ENCODE results near the gene OBP2A.
"Not testable (repeated sequence)": the region's sequence is repeated elsewhere in the genome, so short reads cannot be mapped to it uniquely, and the experiment has no call there.

The OBP2A gene, protein sequence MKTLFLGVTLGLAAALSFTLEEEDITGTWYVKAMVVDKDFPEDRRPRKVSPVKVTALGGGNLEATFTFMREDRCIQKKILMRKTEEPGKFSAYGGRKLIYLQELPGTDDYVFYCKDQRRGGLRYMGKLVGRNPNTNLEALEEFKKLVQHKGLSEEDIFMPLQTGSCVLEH

DNA sequence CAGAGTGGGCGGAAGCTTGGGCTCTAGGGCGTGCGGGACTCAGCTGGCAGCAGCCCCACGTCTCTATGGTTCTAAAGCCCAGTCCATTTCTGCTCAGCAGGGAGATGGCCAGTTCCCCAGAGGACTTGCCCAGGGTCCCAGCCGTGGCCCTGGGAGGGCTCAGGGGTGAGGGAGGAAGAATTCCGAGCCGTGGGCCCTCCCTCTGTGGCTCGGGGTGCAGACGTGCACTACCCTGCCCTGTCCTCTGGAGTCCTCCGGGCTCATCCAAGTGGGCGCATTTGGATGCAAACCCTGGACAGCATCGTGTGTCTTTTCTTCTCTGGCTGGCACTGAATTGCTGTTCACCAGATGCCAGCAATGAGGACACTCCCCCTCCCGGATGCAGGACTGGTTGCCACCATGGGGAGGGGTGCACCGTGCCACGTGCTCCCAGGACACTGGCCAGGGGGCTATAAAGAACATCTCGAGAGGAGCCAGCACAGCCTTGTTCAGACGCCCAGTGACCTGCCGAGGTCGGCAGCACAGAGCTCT lies at the start of gene OBP2A:
Gene OBP2A (plus strand): TSS at position 481 of the 531 bp plus-strand sequence. CDS start 55 bp downstream, outside the sequence.
- not testable (repeated sequence) for H3K27ac ChIP-seq (ENCODE audit: low read depth, low read length); H3K9me3 ChIP-seq (ENCODE audit: control insufficient read depth in 1 of 2, low read length in 2 of 2); H3K36me3 ChIP-seq (ENCODE audit: control insufficient read depth in 1 of 2, insufficient read depth in 2 of 2, low read length in 2 of 2); H3K4me3 ChIP-seq (ENCODE audit: low read depth in 1 of 2, low read length in 2 of 2); H3K27me3 ChIP-seq (ENCODE audit: control insufficient read depth in 1 of 2, insufficient read depth in 2 of 2, low read length in 2 of 2); H3K4me1 ChIP-seq (ENCODE audit: control insufficient read depth in 1 of 2, insufficient read depth in 2 of 2, low read length in 2 of 2); H3K9ac ChIP-seq (ENCODE audit: low read depth in 1 of 2, low read length in 2 of 2)

DNA sequence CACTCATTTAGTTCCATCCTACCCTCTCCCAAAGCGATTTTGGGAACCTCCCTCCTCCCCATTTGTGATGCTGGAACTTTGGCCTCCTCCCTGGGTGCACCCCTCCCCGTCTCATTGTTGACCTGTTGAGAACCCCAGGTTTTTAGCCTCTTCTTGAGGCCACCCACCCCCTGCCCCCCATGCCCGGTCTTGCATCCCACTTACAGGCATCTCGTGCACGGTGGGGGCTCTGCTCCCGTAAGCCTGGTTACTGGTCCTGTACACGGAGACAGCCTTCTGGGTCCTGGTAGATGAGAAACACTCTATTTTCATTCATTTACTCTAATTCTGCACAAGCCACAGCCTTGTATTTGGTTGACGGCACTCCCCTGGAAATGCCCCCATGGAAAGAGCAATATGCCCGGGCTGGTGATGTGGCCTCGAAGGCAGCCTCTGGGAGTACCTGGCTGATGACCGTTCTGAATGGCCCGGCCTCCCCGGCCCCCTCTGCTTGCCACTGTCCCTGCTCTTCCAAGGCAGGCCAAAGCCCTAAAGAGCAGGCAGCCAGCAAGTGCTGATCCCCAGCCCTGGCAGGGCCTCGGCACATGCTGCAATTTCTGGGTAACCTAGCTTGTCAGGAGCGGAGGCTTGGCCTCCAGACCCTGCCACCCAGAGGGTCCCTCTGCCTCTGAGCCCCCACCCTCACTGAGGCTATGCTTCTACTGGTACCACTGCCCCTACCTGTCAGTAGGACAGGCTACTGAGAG lies 47.4 kb upstream of the OBP2A start:
- H3K9ac ChIP-seq (ENCODE audit: low read depth in 1 of 2, low read length in 2 of 2), result no peak overlapping the region
- no peak overlapping the region for H3K27ac ChIP-seq (ENCODE audit: low read depth, low read length)
- no peak overlapping the region for H3K4me3 ChIP-seq (ENCODE audit: low read depth in 1 of 2, low read length in 2 of 2)
- no peaks in the 10 kb centered on the region for H3K9me3 ChIP-seq (ENCODE audit: control insufficient read depth in 1 of 2, low read length in 2 of 2)
- H3K36me3 ChIP-seq (ENCODE audit: control insufficient read depth in 1 of 2, insufficient read depth in 2 of 2, low read length in 2 of 2), result peaks cover 10 to 13% of the 10 kb centered on the region in 2 donors
- no peaks in the 10 kb centered on the region for H3K27me3 ChIP-seq (ENCODE audit: control insufficient read depth in 1 of 2, insufficient read depth in 2 of 2, low read length in 2 of 2)
- peaks cover 8 to 20% of the 10 kb centered on the region in 2 donors for H3K4me1 ChIP-seq (ENCODE audit: control insufficient read depth in 1 of 2, insufficient read depth in 2 of 2, low read length in 2 of 2)

DNA sequence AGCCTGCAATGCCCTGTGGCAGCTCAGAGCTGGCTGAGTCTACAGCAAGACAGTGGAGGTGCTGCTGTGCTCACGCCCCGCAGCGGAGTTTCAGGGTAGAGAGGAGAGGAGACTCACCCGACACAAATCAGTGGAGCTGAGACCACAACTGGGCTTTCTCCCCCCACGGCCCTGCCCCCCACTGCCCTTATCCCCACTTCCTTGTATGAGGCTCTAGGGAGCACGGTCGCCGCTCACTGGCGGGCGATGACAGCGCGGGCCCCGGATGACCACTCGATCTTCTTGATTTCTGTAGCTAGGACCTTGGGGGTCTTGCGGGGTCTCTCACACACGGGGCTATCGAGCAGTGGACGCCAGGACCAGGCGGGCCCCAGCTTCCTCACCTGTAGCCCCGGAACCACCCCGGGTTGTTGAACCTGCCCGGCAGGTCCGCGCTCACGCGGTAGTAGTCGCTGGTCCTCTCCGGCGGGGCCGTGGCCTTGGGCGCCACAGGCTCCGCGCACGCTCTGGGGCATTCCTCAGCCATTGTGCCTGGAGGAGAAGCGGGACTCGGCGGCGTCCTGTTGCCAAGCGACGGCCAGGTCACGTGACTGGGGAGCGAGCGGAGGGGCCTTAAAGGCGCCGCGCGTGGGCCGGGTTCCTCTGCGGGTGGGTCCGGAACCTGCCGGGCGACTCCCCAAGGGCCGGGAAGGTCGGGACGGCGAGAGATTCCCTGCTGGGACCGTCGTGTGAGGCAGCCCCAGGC lies 46.4 kb upstream of the OBP2A start:
- Histone ChIP-seq H3K27me3 (ENCODE audit: control insufficient read depth in 1 of 2, insufficient read depth in 2 of 2, low read length in 2 of 2) (no peaks in the 10 kb centered on the region), H3K27ac (ENCODE audit: low read depth, low read length) (no peak overlapping the region), H3K4me3 (ENCODE audit: low read depth in 1 of 2, low read length in 2 of 2) (peak overlapping the region; percentile 90 to 92), H3K36me3 (ENCODE audit: control insufficient read depth in 1 of 2, insufficient read depth in 2 of 2, low read length in 2 of 2) (peaks cover 13 to 23% of the 10 kb centered on the region in 2 donors), H3K4me1 (ENCODE audit: control insufficient read depth in 1 of 2, insufficient read depth in 2 of 2, low read length in 2 of 2) (peaks cover 8 to 20% of the 10 kb centered on the region in 2 donors), H3K9ac (ENCODE audit: low read depth in 1 of 2, low read length in 2 of 2) (peak overlapping the region; percentile 54 to 74), H3K9me3 (ENCODE audit: control insufficient read depth in 1 of 2, low read length in 2 of 2) (no peaks in the 10 kb centered on the region)

DNA sequence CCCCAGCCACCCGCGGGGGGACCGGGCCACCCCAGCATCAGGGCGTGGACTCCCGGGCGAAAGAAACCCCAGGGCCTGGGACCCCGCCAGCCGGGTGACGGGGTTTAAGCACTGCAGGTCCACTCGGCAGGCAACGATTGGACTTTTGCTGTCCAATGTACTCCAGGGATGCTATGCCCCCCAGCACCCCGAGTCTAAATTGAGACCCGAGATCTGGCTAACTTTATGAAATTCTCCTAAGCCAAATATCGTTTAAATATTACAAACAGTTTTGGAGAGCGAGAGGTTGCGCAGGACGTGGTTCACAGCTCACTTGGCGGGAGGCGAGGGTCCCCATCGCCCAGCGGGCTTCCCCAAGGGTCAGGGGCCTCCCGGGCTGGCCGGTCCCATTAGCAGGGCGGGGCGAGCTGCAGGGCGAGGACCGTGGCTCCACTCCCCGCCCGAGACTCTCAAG lies 45.8 kb upstream of the OBP2A start:
- Histone ChIP-seq H3K9ac (ENCODE audit: low read depth in 1 of 2, low read length in 2 of 2) (peak overlapping the region; percentile 54 to 74), H3K4me1 (ENCODE audit: control insufficient read depth in 1 of 2, insufficient read depth in 2 of 2, low read length in 2 of 2) (peaks cover 8 to 20% of the 10 kb centered on the region in 2 donors), H3K27me3 (ENCODE audit: control insufficient read depth in 1 of 2, insufficient read depth in 2 of 2, low read length in 2 of 2) (no peaks in the 10 kb centered on the region), H3K36me3 (ENCODE audit: control insufficient read depth in 1 of 2, insufficient read depth in 2 of 2, low read length in 2 of 2) (peaks cover 13 to 28% of the 10 kb centered on the region in 2 donors), H3K27ac (ENCODE audit: low read depth, low read length) (peak overlapping the region; percentile 50), H3K9me3 (ENCODE audit: control insufficient read depth in 1 of 2, low read length in 2 of 2) (no peaks in the 10 kb centered on the region), H3K4me3 (ENCODE audit: low read depth in 1 of 2, low read length in 2 of 2) (peak overlapping the region; percentile 90 to 92)

DNA sequence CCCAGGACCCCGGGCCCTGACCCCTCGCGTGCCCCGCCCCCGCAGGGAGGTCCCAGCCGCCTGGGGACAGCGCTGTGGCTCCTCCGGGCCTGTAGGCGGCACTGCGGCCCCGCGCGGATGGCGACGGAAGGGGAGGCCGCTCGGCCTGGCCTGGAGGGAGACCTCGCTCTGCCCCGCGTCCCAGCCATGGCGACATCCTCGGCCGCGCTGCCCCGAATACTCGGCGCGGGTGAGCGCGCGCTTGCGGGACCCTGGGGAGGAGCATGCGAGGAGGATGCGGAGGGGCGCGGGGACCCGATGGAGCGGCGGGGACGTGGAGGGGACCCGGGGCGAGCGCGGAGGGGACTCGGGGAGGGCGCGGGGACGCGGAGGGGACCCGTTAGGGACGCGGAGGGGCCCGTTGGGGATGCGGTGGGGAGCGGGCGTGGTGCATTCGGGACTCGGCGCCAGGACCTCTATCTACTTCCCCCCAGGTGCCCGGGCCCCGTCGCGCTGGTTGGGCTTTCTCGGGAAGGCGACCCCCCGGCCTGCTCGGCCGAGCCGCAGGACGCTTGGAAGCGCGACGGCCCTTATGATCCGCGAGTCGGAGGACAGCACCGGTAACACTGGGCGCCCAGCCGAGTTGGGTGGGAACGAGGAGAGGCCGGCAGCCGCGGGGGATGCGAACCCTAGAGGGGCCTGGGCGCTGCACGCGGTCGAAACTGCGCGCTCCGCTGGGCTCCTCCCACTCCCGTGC lies 45.2 kb upstream of the OBP2A start, which contains the start of gene MRPS2:
Gene MRPS2 (plus strand): TSS at position 158 of the 736 bp plus-strand sequence. CDS start 29 bp downstream, at position 187.
- Histone ChIP-seq H3K36me3 (ENCODE audit: control insufficient read depth in 1 of 2, insufficient read depth in 2 of 2, low read length in 2 of 2) (peaks cover 13 to 30% of the 10 kb centered on the region in 2 donors), H3K4me1 (ENCODE audit: control insufficient read depth in 1 of 2, insufficient read depth in 2 of 2, low read length in 2 of 2) (peaks cover 8 to 20% of the 10 kb centered on the region in 2 donors), H3K9me3 (ENCODE audit: control insufficient read depth in 1 of 2, low read length in 2 of 2) (no peaks in the 10 kb centered on the region), H3K4me3 (ENCODE audit: low read depth in 1 of 2, low read length in 2 of 2) (peak within 1 kb of the TSS; percentile 90 to 92), H3K27me3 (ENCODE audit: control insufficient read depth in 1 of 2, insufficient read depth in 2 of 2, low read length in 2 of 2) (no peaks in the 10 kb centered on the region), H3K9ac (ENCODE audit: low read depth in 1 of 2, low read length in 2 of 2) (peak within 1 kb of the TSS; percentile 73 to 74), H3K27ac (ENCODE audit: low read depth, low read length) (peak within 1 kb of the TSS; percentile 50)

DNA sequence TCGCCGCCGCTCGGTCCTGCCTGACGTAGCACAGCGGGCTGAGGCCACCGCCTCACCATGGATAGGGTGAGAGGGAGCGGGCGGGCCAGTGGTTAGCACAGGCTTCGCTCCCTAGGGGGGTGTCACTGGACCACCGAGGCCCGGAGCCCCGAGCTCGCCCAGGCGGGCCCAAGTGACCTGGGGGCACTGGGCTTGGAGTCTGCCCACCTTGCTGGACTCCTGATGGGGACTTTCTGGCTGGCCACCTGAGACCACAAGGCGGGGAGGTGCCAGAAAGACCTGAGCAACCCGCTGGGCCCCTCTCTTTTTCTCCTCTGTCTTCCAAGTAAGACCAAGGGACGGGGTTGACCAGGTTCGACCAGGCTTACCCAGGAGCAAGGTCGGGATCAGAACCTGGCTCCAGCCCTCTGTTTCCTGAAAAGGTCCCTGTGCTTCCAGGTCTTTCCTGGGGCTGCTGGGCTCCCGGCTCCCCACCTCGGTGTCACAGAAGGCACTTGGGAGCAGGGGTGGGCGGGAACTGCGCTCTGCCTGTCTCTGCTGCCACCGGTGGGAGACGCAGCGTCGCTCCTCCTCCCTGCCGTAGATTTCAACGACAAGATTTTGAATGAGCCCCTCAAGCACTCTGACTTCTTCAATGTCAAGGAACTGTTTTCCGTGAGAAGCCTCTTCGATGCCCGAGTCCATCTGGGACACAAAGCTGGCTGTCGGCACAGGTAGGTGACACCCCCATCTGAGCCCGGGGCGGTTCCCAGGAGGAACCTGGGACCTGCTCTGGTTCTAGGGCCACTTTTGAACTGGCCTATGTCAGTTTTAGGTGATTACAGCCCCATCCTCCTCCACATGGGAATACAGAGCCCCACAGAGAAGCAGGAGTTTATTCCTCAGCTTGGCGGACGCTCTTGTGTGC lies 44.4 kb upstream of the OBP2A start:
- no peak overlapping the region for H3K27ac ChIP-seq (ENCODE audit: low read depth, low read length)
- H3K9ac ChIP-seq (ENCODE audit: low read depth in 1 of 2, low read length in 2 of 2), result peak overlapping the region; percentile 73 to 74
- no peaks in the 10 kb centered on the region for H3K9me3 ChIP-seq (ENCODE audit: control insufficient read depth in 1 of 2, low read length in 2 of 2)
- peaks cover 8 to 20% of the 10 kb centered on the region in 2 donors for H3K4me1 ChIP-seq (ENCODE audit: control insufficient read depth in 1 of 2, insufficient read depth in 2 of 2, low read length in 2 of 2)
- H3K4me3 ChIP-seq (ENCODE audit: low read depth in 1 of 2, low read length in 2 of 2), result peak overlapping the region; percentile 90 to 92
- no peaks in the 10 kb centered on the region for H3K27me3 ChIP-seq (ENCODE audit: control insufficient read depth in 1 of 2, insufficient read depth in 2 of 2, low read length in 2 of 2)
- peaks cover 13 to 30% of the 10 kb centered on the region in 2 donors for H3K36me3 ChIP-seq (ENCODE audit: control insufficient read depth in 1 of 2, insufficient read depth in 2 of 2, low read length in 2 of 2)

DNA sequence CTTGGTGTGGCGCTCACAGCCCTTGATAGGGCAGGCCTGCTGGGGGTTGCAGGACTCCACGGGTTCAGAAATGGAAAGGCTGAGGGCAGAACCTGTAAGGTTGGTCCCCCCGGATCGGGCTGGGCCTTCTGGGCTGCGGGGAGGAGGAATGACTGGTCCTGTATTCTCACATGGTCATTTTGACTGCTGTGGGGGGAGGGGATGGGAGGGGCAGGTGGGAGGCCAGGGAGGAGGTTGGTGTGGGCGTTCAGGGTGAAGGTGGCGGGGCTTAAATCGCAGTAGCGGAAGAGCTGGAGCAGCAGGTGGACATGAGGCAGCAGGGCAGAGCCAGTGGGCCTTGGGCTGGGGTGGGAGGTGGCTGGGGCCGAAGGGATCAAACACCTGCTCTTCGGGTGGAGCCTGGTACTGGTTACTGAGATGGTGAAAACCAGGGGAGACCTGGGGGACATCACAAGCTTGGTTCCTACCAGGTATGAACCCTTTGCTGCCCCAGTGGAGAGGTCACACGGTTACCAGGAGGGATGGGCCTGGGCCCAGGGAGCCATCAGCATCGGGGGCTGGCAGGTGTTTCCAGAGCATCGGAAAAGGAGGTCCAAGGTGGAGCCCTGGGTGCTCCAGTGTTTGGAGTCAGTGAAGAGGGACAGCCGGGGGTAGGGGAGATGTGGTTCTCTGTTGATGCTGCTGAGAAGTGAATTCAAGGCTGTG lies 43.6 kb upstream of the OBP2A start:
- peak overlapping the region in 1 of 2 donors; percentile 73 for H3K9ac ChIP-seq (ENCODE audit: low read depth in 1 of 2, low read length in 2 of 2)

DNA sequence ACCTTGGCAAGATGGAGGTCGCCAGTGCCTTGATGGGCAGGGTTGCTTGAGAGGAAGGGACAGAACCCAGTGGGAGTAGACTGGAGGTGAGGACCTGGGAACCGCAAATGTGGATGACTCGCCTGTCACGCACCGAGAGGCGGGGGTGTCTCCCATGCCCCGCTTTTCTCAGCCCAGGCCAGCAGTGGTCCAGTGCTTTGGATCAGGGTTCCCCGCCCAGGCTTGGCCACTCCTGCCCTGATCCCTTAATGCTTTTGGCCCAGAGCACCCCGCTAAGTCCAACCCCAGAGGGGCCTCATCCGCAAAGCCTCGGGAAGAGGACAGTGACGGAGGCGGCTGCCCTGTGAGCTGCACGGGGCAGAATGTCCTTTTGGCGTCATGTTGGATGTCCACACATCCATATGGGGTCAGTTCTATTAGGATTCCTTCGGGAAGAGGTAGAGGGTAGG lies 43.0 kb upstream of the OBP2A start:
- Histone ChIP-seq H3K9ac (ENCODE audit: low read depth in 1 of 2, low read length in 2 of 2) (no peak overlapping the region), H3K27me3 (ENCODE audit: control insufficient read depth in 1 of 2, insufficient read depth in 2 of 2, low read length in 2 of 2) (no peaks in the 10 kb centered on the region), H3K9me3 (ENCODE audit: control insufficient read depth in 1 of 2, low read length in 2 of 2) (no peaks in the 10 kb centered on the region), H3K4me3 (ENCODE audit: low read depth in 1 of 2, low read length in 2 of 2) (no peak overlapping the region), H3K36me3 (ENCODE audit: control insufficient read depth in 1 of 2, insufficient read depth in 2 of 2, low read length in 2 of 2) (peaks cover 13 to 30% of the 10 kb centered on the region in 2 donors), H3K4me1 (ENCODE audit: control insufficient read depth in 1 of 2, insufficient read depth in 2 of 2, low read length in 2 of 2) (peaks cover 8 to 20% of the 10 kb centered on the region in 2 donors), H3K27ac (ENCODE audit: low read depth, low read length) (no peak overlapping the region)

More for the DNA sequence above, 43.6 kb upstream of the OBP2A start:
- H3K36me3 ChIP-seq (ENCODE audit: control insufficient read depth in 1 of 2, insufficient read depth in 2 of 2, low read length in 2 of 2), result peaks cover 13 to 30% of the 10 kb centered on the region in 2 donors
- H3K27me3 ChIP-seq (ENCODE audit: control insufficient read depth in 1 of 2, insufficient read depth in 2 of 2, low read length in 2 of 2), result no peaks in the 10 kb centered on the region
- H3K4me3 ChIP-seq (ENCODE audit: low read depth in 1 of 2, low read length in 2 of 2), result peak overlapping the region; percentile 90 to 92
- H3K9me3 ChIP-seq (ENCODE audit: control insufficient read depth in 1 of 2, low read length in 2 of 2), result no peaks in the 10 kb centered on the region
- peaks cover 8 to 20% of the 10 kb centered on the region in 2 donors for H3K4me1 ChIP-seq (ENCODE audit: control insufficient read depth in 1 of 2, insufficient read depth in 2 of 2, low read length in 2 of 2)
- H3K27ac ChIP-seq (ENCODE audit: low read depth, low read length), result no peak overlapping the region

Data from duodenal mucosa (tissue), 2 donors.